ENCODE results near the gene SMARCA4. TPM values are rescaled to one million over a fixed set of nuclear protein-coding genes. Genes with fewer than 3 reads are reported as not detected.

The SMARCA4 gene
- 77.8 TPM for total RNA-seq

- peak; percentile 99 for DNase-seq (ENCODE audit: low spot score)
- intact Hi-C loops (cut with DNase I): no loop called here
- ATAC-seq: peak; percentile 98
Measured at GRCh38 chr19:10960314-10961072, at the start of gene SMARCA4. TSS of gene SMARCA4 (plus strand) at chr19:10961030. CDS start at chr19:10984152, 23,122 bp downstream.

- no peak for ATAC-seq
- intact Hi-C loops (cut with DNase I): no loop called here
Measured at GRCh38 chr19:10911579-10912363, 49.1 kb upstream of the SMARCA4 start.

GRCh38 chr19:10912619-10913018, 48.2 kb upstream of the SMARCA4 start:
- intact Hi-C loops (cut with DNase I): no loop called here
- ATAC-seq (no peak), DNase-seq (ENCODE audit: low spot score) (no peak)

More at GRCh38 chr19:10911579-10912363, 49.1 kb upstream of the SMARCA4 start:
- no peak for DNase-seq (ENCODE audit: low spot score)

GRCh38 chr19:10913716-10914340, 47.0 kb upstream of the SMARCA4 start:
- intact Hi-C loops (cut with DNase I): no loop called here
- ATAC-seq: no peak
- no peak for DNase-seq (ENCODE audit: low spot score)

GRCh38 chr19:10915130-10916091, 45.4 kb upstream of the SMARCA4 start:
- intact Hi-C loops (cut with DNase I): no loop called here
- DNase-seq (ENCODE audit: low spot score) (no peak), ATAC-seq (peak; percentile 81)

GRCh38 chr19:10916602-10917001, 44.2 kb upstream of the SMARCA4 start:
- intact Hi-C loops (cut with DNase I): no loop called here
- no peak for DNase-seq (ENCODE audit: low spot score)
- no peak for ATAC-seq

GRCh38 chr19:10918359-10918758, 42.5 kb upstream of the SMARCA4 start:
- ATAC-seq (no peak), DNase-seq (ENCODE audit: low spot score) (no peak)
- intact Hi-C loops (cut with DNase I): no loop called here

- no peak for ATAC-seq
Measured at GRCh38 chr19:10919352-10920287, 41.2 kb upstream of the SMARCA4 start.

GRCh38 chr19:10920288-10920655, 40.6 kb upstream of the SMARCA4 start:
- no peak for ATAC-seq
- intact Hi-C loops (cut with DNase I): loop anchor here (10.0 kb wide), 1 partner anchor 45 kb away; the partner anchor contains the start of gene CARM1
- no peak for DNase-seq (ENCODE audit: low spot score)

More at GRCh38 chr19:10919352-10920287, 41.2 kb upstream of the SMARCA4 start:
- intact Hi-C loops (cut with DNase I): loop anchor here (10.0 kb wide), 1 partner anchor 45 kb away; the partner anchor contains the start of gene CARM1
- no peak for DNase-seq (ENCODE audit: low spot score)

- ATAC-seq (peak; percentile 11), DNase-seq (ENCODE audit: low spot score) (no peak)
- intact Hi-C loops (cut with DNase I): loop anchor here (10.0 kb wide), 1 partner anchor 46 kb away; the partner anchor contains the start of gene CARM1
Measured at GRCh38 chr19:10920781-10921180, 40.0 kb upstream of the SMARCA4 start.

- intact Hi-C loops (cut with DNase I): loop anchor here (10.0 kb wide), 1 partner anchor 47 kb away; the partner anchor contains the start of gene CARM1
- no peak for DNase-seq (ENCODE audit: low spot score)
- peak; percentile 16 for ATAC-seq
Measured at GRCh38 chr19:10921199-10921909, 39.5 kb upstream of the SMARCA4 start.

- ATAC-seq: no peak
- intact Hi-C loops (cut with DNase I): loop anchor here (10.0 kb wide), 1 partner anchor 47 kb away; the partner anchor contains the start of gene CARM1
Measured at GRCh38 chr19:10921910-10922637, 38.8 kb upstream of the SMARCA4 start.

GRCh38 chr19:10922638-10923014, 38.2 kb upstream of the SMARCA4 start:
- intact Hi-C loops (cut with DNase I): loop anchor here (10.0 kb wide), 1 partner anchor 48 kb away; the partner anchor contains the start of gene CARM1
- no peak for ATAC-seq
- no peak for DNase-seq (ENCODE audit: low spot score)

More at GRCh38 chr19:10921910-10922637, 38.8 kb upstream of the SMARCA4 start:
- no peak for DNase-seq (ENCODE audit: low spot score)

GRCh38 chr19:10923260-10924112, 37.3 kb upstream of the SMARCA4 start:
- intact Hi-C loops (cut with DNase I): loop anchor here (10.0 kb wide), 1 partner anchor 49 kb away; the partner anchor contains the start of gene CARM1
- no peak for ATAC-seq
- DNase-seq (ENCODE audit: low spot score): no peak

- no peak for DNase-seq (ENCODE audit: low spot score)
- no peak for ATAC-seq
- intact Hi-C loops (cut with DNase I): loop anchor here (10.0 kb wide), 1 partner anchor 50 kb away; the partner anchor contains the start of gene CARM1
Measured at GRCh38 chr19:10924597-10924996, 36.2 kb upstream of the SMARCA4 start.

Measured in sciatic nerve (tissue), 2 donors.